Colonic mucosa (tissue), 4 donors: ENCODE data around the gene RPS10. TPM values are rescaled to one million over a fixed set of nuclear protein-coding genes. Genes with fewer than 3 reads are reported as not detected.

Source experiments
- DNase-seq: peaks from one replicate; pipeline ENCODE4 v3.0.0-alpha.2; 2020
- H3K27ac ChIP-seq: fragments of 200-600 bp; one replicate; pipeline ENCODE4 v1.8.0; 2021
- H3K27me3 ChIP-seq: fragments of 200-600 bp; one replicate; pipeline ENCODE4 v1.8.0; 2021
- H3K36me3 ChIP-seq: fragments of 200-600 bp; one replicate; pipeline ENCODE4 v1.8.0; 2021
- H3K4me1 ChIP-seq: fragments of 200-600 bp; one replicate; pipeline ENCODE4 v1.8.0; 2021; ENCODE audit warnings: mild to moderate bottlenecking
- H3K4me3 ChIP-seq: fragments of 200-600 bp; one replicate; pipeline ENCODE4 v1.8.0; 2021
- H3K9ac ChIP-seq, 2 donors: one replicate each; pipeline ENCODE4 v1.7.0; 2013; ENCODE audit warnings: control low read depth in 2 of 2, low read depth in 2 of 2, low read length in 2 of 2
- H3K9me3 ChIP-seq: fragments of 200-600 bp; one replicate; pipeline ENCODE4 v1.8.0; 2021
- intact Hi-C: fragments of 100-400 bp; cut with DNase I; formaldehyde crosslinking; loops from one replicate; pipeline ENCODE4 v1.14.1; 2022
- total RNA-seq, 2 donors: library from RNA; stranded (reverse); fragmentation: NEBNext Ultra II Directional in 1 of 2; extraction: Animal tissue kit (Norgen Biotek cat#: 25700) in 1 of 2; gene quantifications; one replicate each; pipeline ENCODE4 v1.2.1, GENCODE V29; 2021
- TF ChIP-seq, protein P1 (sequence below): fragments of 200-600 bp; IDR thresholded peaks from one replicate; pipeline ENCODE4 v1.8.0; 2022; ENCODE audit warnings: antibody characterized with exemption, mild to moderate bottlenecking
- donor health status: healthy.
- donor health status: DM: no; HTN: no; CAD: no.
- donor health status: DM: no; HTN: no; CAD: no.

Gene RPS10
- total RNA-seq, 2 donors from 2014 or later: 1,011 to 1,246 TPM

DNA sequence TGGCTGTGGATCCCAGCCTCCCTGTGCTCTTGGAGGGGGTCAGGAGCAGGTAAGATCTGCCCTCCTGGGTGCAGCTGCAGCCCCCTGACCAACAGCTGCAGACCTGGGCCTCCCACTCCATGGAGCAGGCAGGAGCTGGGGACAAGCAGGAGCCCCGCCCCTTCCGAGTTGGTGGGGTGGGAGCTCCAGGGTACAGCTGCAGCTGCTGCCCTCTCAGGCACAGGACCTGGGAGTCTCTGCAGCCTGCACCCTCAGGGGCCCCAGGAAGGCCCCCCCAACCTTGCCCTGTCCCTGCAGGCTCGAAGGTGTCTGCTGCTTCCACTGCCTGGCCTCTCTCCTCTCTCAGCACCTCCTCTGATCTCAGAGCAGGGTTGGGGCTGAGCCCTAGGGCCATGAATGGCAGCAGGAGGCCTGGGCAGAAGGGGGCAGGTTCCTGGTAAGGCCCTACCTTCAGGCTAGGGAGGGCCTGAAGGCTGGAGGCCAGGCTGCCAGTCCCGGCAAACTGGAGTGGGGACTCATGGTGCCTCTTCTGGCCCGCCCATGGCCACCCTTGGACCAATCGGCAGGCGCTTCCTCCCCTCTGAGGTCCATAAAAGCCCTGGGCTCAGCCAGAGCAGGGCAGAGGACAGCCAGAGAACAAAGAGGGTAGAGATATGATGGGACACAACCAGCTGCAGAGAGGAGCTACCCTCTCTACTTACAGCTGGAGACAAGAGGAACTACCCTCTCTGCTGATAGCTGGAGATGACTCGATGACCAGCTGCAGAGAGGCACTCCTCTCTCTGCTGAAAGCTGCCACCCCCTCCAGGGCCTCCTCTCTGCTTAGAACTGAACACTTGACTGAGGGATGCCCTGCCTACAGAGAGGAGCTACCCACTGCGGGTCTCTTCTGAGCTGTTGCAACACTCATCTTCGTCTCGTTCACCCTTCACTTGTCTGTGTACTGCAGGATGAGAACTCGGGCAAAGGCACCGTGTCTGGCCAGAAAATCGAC is 32.2 kb upstream of the RPS10 start:
- Histone ChIP-seq H3K9me3 (no peaks in the 10 kb centered on the region), H3K27ac (no peak overlapping the region), H3K27me3 (no peaks in the 10 kb centered on the region), H3K36me3 (no peaks in the 10 kb centered on the region), H3K9ac (no peak overlapping the region), H3K4me3 (no peak overlapping the region), H3K4me1 (no peaks in the 10 kb centered on the region)
- TF ChIP-seq, protein P1, sequence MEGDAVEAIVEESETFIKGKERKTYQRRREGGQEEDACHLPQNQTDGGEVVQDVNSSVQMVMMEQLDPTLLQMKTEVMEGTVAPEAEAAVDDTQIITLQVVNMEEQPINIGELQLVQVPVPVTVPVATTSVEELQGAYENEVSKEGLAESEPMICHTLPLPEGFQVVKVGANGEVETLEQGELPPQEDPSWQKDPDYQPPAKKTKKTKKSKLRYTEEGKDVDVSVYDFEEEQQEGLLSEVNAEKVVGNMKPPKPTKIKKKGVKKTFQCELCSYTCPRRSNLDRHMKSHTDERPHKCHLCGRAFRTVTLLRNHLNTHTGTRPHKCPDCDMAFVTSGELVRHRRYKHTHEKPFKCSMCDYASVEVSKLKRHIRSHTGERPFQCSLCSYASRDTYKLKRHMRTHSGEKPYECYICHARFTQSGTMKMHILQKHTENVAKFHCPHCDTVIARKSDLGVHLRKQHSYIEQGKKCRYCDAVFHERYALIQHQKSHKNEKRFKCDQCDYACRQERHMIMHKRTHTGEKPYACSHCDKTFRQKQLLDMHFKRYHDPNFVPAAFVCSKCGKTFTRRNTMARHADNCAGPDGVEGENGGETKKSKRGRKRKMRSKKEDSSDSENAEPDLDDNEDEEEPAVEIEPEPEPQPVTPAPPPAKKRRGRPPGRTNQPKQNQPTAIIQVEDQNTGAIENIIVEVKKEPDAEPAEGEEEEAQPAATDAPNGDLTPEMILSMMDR: no peak
- intact Hi-C loops: no loop called here
- no peak for DNase-seq

DNA sequence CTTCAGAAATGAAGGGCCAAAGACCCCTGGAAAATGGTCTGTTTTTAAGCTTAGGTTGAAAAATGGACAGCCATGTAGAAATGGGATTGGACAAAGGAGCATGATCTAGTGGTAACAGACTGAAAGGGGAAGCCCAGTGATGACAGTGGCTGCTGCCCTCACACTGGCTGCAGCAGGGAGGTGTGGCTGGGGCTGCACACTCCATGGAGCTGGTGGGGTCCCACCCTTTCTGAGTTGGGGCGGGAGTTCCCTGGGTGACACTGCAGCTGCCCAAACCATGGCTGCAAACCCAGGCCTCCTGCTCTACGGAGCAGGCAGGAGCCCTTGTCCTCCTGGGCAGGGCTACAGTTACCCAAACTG is 31.5 kb upstream of the RPS10 start:
- intact Hi-C loops: no loop called here
- H3K36me3 ChIP-seq: no peaks in the 10 kb centered on the region
- H3K9me3 ChIP-seq: no peaks in the 10 kb centered on the region
- no peaks in the 10 kb centered on the region for H3K4me1 ChIP-seq
- no peak overlapping the region for H3K27ac ChIP-seq
- no peak overlapping the region for H3K9ac ChIP-seq
- no peak for DNase-seq
- H3K27me3 ChIP-seq: no peaks in the 10 kb centered on the region
- H3K4me3 ChIP-seq: no peak overlapping the region
- TF ChIP-seq, protein P1: no peak

DNA sequence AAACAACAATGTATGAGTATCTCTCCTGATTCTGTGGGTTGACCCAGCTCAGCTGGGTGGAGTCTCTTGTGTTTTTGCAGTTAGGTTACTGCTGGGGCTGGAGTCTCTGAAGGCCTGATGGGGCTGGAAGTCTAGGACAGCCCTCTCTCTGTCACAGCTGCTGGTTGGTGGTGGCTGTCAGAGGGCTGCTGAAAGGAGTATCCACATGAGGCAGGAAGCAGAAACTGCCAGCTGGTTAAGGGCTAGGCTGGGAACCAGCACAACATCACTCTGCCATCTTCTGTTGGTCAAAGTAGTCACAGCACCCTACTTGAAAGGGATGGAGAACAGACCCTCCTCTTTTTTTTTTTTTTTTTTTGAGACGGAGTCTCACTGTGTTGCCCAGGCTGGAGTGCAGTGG is 30.0 kb upstream of the RPS10 start:
- TF ChIP-seq, protein P1: no peak
- H3K4me1 ChIP-seq: no peaks in the 10 kb centered on the region
- intact Hi-C loops: no loop called here

DNA sequence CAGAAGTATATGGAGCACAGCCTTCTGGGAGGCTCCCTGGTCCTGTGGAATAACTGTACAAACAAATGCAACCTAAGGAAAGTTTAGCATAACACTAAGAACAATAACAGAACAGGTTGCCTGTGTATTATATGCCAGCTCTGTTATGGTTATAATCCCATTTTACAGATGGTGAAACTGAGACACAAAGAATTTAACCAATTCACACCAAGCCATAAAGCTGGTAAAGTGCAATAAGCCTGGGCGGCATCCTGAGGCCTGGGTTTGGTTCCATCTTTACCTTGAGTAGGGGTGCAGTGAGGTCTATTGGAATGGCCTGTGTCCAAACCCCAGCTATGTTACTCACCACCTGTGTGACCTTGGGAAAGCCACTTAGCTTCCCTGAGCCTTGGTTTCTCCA is 25.3 kb upstream of the RPS10 start:
- Histone ChIP-seq H3K9ac (no peak overlapping the region), H3K4me3 (no peak overlapping the region), H3K4me1 (no peaks in the 10 kb centered on the region), H3K27ac (no peak overlapping the region), H3K9me3 (no peaks in the 10 kb centered on the region), H3K27me3 (no peaks in the 10 kb centered on the region), H3K36me3 (no peaks in the 10 kb centered on the region)
- intact Hi-C loops: no loop called here
- TF ChIP-seq, protein P1: no peak
- DNase-seq: no peak

More for the DNA sequence above, 30.0 kb upstream of the RPS10 start:
- no peak overlapping the region for H3K9ac ChIP-seq
- H3K27me3 ChIP-seq: no peaks in the 10 kb centered on the region
- no peak overlapping the region for H3K4me3 ChIP-seq
- no peaks in the 10 kb centered on the region for H3K36me3 ChIP-seq
- H3K9me3 ChIP-seq: no peaks in the 10 kb centered on the region
- no peak for DNase-seq
- H3K27ac ChIP-seq: no peak overlapping the region

DNA sequence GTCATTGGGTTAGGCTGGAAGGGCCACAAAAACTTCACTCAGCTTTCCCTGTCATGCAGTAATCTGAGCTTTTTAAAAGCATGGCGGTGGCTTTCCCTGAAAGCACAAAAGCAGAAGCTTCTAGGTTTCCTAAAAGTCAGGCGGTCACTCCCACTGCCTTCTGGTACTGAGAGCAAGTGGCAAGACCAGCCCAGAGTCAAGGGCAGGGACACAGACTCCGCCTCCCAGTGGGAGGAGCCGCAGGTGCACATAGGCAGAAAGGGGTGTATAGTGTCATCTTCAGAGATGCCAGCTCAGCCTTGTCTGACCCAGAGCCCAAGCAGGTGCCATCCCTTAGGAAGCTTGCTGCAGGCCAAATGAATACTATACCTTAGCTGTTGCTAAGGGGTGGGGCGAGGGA is 22.0 kb upstream of the RPS10 start:
- H3K36me3 ChIP-seq: no peaks in the 10 kb centered on the region
- H3K27me3 ChIP-seq: no peaks in the 10 kb centered on the region
- no peak overlapping the region for H3K4me3 ChIP-seq
- intact Hi-C loops: no loop called here
- H3K27ac ChIP-seq: no peak overlapping the region
- H3K4me1 ChIP-seq: no peaks in the 10 kb centered on the region
- no peaks in the 10 kb centered on the region for H3K9me3 ChIP-seq
- TF ChIP-seq, protein P1: no peak
- H3K9ac ChIP-seq: no peak overlapping the region
- DNase-seq: no peak
